ENCODE measurements around the gene LCK.

LCK gene

GRCh38 chr1:32329931-32330466 lies 78.9 kb downstream of the LCK start:
- DNase-seq: no peak

- DNase-seq: no peak
Observed at GRCh38 chr1:32330558-32331151, 79.6 kb downstream of the LCK start.

GRCh38 chr1:32331549-32331948 lies 80.5 kb downstream of the LCK start:
- DNase-seq: no peak

- no peak for DNase-seq
Observed at GRCh38 chr1:32332290-32333079, 81.4 kb downstream of the LCK start.

- no peak for DNase-seq
Observed at GRCh38 chr1:32333251-32333963, 82.3 kb downstream of the LCK start.

GRCh38 chr1:32334274-32334861 lies 83.3 kb downstream of the LCK start:
- no peak for DNase-seq

GRCh38 chr1:32334864-32335534 lies 83.9 kb downstream of the LCK start:
- DNase-seq: no peak

- DNase-seq: no peak
Observed at GRCh38 chr1:32335535-32335789, 84.4 kb downstream of the LCK start.

Measured in cerebellar nuclear complex (tissue), 1 donor.